KMS-11 (cell line): ENCODE data around the gene STX18.

Source experiments
- H2AFZ ChIP-seq: fragments of 200-600 bp; sonication (generic); 2 replicates; pipeline ENCODE4 v1.6.1; 2016; ENCODE audit warnings: antibody characterized with exemption, mixed run types, low read depth
- H3K27ac ChIP-seq: fragments of 200-600 bp; sonication (generic); 2 replicates; pipeline ENCODE4 v1.6.1; 2016; ENCODE audit warnings: mild to moderate bottlenecking, mixed run types
- H3K27me3 ChIP-seq: fragments of 200-600 bp; sonication (generic); 2 replicates; pipeline ENCODE4 v1.6.1; 2017; ENCODE audit warnings: mild to moderate bottlenecking, low read depth, mixed run types, moderate library complexity; ENCODE audit not compliant: insufficient read depth
- H3K36me3 ChIP-seq: fragments of 200-600 bp; sonication (generic); 2 replicates; pipeline ENCODE4 v1.6.1; 2017; ENCODE audit warnings: mild to moderate bottlenecking, mixed run types; ENCODE audit not compliant: insufficient read depth
- H3K4me1 ChIP-seq: fragments of 200-600 bp; sonication (generic); 2 replicates; pipeline ENCODE4 v1.6.1; 2016; ENCODE audit warnings: mild to moderate bottlenecking, low read depth, mixed run types; ENCODE audit not compliant: poor library complexity, severe bottlenecking
- H3K4me2 ChIP-seq: fragments of 200-600 bp; sonication (generic); 2 replicates; pipeline ENCODE4 v1.7.0; 2016; ENCODE audit warnings: mild to moderate bottlenecking, mixed run types
- H3K4me3 ChIP-seq: fragments of 200-600 bp; sonication (generic); IDR thresholded peaks from 2 replicates; pipeline ENCODE4 v1.6.1; 2017; ENCODE audit warnings: low read depth, low read length, mixed read lengths; ENCODE audit not compliant: insufficient read depth
- H3K79me2 ChIP-seq: fragments of 200-600 bp; sonication (generic); 2 replicates; pipeline ENCODE4 v1.6.1; 2016; ENCODE audit warnings: low read depth, mixed run types; ENCODE audit not compliant: insufficient read depth
- H3K9ac ChIP-seq: fragments of 200-600 bp; sonication (generic); 2 replicates; pipeline ENCODE4 v1.6.1; 2016; ENCODE audit warnings: mild to moderate bottlenecking, mixed run types
- H4K20me1 ChIP-seq: fragments of 200-600 bp; sonication (generic); 2 replicates; pipeline ENCODE4 v1.6.1; 2016; ENCODE audit warnings: mild to moderate bottlenecking, mixed run types; ENCODE audit not compliant: insufficient read depth
- TF ChIP-seq, protein P1 (sequence below): fragments of 200-600 bp; sonication (generic); conservative IDR thresholded peaks from 2 replicates; pipeline ENCODE4 v1.6.1; 2017; ENCODE audit warnings: low read depth, mild to moderate bottlenecking, antibody characterized with exemption, low read length, moderate library complexity, mixed read lengths

STX18 gene

DNA sequence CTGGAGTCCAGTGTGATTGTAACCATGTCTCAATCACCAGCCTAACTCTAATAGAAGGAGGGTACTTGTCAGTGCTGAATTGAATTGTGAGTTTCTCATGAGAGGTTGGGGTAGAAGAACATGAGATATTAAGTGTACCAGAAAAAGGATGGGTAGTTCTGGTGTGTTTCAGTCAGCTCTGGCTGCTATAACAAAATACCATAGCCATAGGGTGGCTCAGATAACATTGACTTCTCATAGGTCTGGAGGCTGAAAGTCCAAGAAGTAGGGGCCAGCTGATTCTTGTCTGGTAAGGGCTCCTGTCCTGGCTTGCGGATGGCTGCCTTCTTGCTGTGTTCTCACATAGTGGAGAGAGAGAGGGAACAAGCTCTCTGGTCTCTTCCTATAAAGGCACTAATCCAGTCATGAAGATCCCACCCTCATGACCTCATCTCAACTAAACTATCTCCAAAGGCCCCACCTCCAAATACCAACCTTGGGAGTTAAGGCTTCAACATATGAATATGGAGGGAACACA is 35.6 kb upstream of the STX18 start:
- Histone ChIP-seq H3K4me3 (no peak overlapping the region), H3K4me2 (no peak overlapping the region), H3K9ac (no peak overlapping the region), H3K4me1 (no peaks in the 10 kb centered on the region), H3K79me2 (no peaks in the 10 kb centered on the region), H3K27ac (no peak overlapping the region), H4K20me1 (no peaks in the 10 kb centered on the region), H2AFZ (no peak overlapping the region), H3K27me3 (no peaks in the 10 kb centered on the region), H3K36me3 (no peaks in the 10 kb centered on the region)
- TF ChIP-seq, protein P1, sequence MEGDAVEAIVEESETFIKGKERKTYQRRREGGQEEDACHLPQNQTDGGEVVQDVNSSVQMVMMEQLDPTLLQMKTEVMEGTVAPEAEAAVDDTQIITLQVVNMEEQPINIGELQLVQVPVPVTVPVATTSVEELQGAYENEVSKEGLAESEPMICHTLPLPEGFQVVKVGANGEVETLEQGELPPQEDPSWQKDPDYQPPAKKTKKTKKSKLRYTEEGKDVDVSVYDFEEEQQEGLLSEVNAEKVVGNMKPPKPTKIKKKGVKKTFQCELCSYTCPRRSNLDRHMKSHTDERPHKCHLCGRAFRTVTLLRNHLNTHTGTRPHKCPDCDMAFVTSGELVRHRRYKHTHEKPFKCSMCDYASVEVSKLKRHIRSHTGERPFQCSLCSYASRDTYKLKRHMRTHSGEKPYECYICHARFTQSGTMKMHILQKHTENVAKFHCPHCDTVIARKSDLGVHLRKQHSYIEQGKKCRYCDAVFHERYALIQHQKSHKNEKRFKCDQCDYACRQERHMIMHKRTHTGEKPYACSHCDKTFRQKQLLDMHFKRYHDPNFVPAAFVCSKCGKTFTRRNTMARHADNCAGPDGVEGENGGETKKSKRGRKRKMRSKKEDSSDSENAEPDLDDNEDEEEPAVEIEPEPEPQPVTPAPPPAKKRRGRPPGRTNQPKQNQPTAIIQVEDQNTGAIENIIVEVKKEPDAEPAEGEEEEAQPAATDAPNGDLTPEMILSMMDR: no peak

DNA sequence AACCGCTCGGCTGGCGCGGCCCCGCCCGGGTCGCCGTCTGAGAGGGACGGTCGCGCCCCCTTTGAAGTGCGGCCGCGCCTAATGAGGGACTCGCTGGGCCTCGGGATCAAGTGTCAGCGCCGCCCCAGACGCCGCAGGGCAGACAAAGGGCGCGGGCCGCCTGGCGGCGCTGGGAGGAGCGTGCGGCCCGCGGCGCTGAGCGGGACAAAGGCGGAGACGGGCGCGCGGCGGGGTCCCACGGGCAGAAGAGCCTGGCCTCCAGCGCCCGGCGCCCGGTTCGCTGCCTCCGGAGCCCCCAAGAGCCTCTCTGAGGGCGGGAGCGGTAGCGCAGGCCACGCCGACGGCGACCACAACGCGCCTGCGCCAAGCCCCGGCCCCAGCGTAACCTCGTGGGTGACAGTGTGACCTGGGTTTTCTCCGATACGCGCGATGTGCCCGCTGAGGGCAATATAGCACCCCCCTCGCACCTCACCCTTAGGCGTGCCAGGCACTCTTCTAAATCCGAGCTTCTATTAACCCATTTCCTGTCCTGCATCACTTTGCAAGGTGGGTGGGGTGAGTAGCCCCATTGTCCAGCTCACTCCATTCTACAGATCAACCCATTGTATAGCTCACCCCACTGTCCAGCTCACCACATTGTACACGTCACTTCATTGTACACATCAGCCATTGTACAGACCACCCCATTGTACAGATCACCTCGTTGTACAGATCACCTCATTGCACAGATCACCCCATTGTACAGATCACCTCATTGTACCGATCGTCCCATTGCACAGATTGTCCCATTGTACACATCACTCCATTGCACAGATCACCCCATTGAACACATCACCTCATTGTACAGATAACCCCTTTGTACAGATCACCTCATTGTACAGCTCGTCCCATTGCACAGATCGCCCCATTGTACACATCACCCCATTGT is 33.7 kb upstream of the STX18 start:
- H2AFZ ChIP-seq: no peak overlapping the region
- no peak overlapping the region for H3K4me2 ChIP-seq
- no peaks in the 10 kb centered on the region for H3K27me3 ChIP-seq
- no peaks in the 10 kb centered on the region for H3K4me1 ChIP-seq
- H4K20me1 ChIP-seq: no peaks in the 10 kb centered on the region
- no peak overlapping the region for H3K4me3 ChIP-seq
- H3K9ac ChIP-seq: peak overlapping the region; percentile 37; the same call in 1 of the 2 replicates
- no peaks in the 10 kb centered on the region for H3K36me3 ChIP-seq
- H3K79me2 ChIP-seq: no peaks in the 10 kb centered on the region
- TF ChIP-seq, protein P1: no peak
- H3K27ac ChIP-seq: no peak overlapping the region

DNA sequence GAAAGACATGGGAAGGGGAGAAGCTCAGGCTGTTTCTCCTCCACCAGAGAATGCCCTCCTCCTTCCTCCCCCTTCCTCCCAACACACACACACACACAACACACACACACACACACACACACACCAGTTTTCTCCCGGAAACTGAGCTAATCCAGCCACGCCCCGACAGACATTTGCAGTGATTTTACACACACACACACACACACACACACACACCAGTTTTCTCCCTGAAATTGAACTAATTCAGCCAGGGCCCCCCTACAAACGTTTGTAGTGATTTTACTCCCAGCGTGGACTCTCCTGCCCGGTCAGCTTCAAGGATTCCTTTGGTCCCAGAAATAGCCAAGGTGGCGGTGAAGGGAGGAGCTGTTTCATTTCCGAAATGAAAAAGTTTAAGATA is 32.9 kb upstream of the STX18 start:
- Histone ChIP-seq H3K9ac (peak overlapping the region; percentile 37; the same call in 1 of the 2 replicates), H2AFZ (no peak overlapping the region), H4K20me1 (no peaks in the 10 kb centered on the region), H3K4me2 (no peak overlapping the region), H3K4me3 (no peak overlapping the region), H3K4me1 (no peaks in the 10 kb centered on the region), H3K27ac (no peak overlapping the region), H3K79me2 (no peaks in the 10 kb centered on the region), H3K36me3 (no peaks in the 10 kb centered on the region), H3K27me3 (no peaks in the 10 kb centered on the region)
- TF ChIP-seq, protein P1: no peak

DNA sequence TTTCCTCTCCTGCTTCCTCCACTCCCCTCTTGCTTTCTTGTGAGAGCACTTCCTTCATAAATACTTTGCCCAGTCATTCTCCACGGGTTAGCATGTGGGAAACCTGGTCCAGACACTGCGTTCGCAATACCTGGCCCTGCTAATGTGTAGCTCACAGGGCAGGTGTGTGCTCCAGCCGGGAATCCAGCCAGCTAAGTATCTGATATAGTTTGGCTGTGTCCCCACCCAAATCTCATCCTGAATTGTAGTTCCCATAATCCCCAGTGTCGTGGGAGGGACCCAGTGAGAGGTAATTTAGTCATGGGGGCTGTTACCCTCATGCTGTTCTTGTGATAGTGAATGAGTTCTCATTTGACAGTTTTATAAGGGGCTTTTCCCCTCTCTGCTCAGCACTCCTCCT is 32.2 kb upstream of the STX18 start:
- Histone ChIP-seq H3K4me2 (no peak overlapping the region), H4K20me1 (no peaks in the 10 kb centered on the region), H3K9ac (no peak overlapping the region), H3K4me1 (no peaks in the 10 kb centered on the region), H3K27ac (no peak overlapping the region), H3K4me3 (no peak overlapping the region), H3K27me3 (no peaks in the 10 kb centered on the region), H3K36me3 (no peaks in the 10 kb centered on the region), H3K79me2 (no peaks in the 10 kb centered on the region), H2AFZ (no peak overlapping the region)
- TF ChIP-seq, protein P1: no peak
